GM12864 (cell line): ENCODE results near the gene EGFL8.

ENCODE experiments used
- DNase-seq: peaks from one replicate; pipeline ENCODE4 v3.0.0-alpha.2; 2011; ENCODE audit warnings: low read depth
- H3K4me3 ChIP-seq: 2 replicates; pipeline ENCODE4 v1.5.1; 2011; ENCODE audit warnings: mild to moderate bottlenecking, low read depth, low read length, control low read depth
- TF ChIP-seq, protein P1 (sequence below): IDR thresholded peaks from 2 replicates; pipeline ENCODE4 v1.5.1; 2011; ENCODE audit warnings: low read depth, mild to moderate bottlenecking, moderate library complexity, low read length, control low read depth, inconsistent platforms; ENCODE audit errors: missing control alignments

Gene EGFL8

GRCh38 chr6:32168350-32168749 lies 4.0 kb downstream of the EGFL8 start:
- TF ChIP-seq, protein P1, sequence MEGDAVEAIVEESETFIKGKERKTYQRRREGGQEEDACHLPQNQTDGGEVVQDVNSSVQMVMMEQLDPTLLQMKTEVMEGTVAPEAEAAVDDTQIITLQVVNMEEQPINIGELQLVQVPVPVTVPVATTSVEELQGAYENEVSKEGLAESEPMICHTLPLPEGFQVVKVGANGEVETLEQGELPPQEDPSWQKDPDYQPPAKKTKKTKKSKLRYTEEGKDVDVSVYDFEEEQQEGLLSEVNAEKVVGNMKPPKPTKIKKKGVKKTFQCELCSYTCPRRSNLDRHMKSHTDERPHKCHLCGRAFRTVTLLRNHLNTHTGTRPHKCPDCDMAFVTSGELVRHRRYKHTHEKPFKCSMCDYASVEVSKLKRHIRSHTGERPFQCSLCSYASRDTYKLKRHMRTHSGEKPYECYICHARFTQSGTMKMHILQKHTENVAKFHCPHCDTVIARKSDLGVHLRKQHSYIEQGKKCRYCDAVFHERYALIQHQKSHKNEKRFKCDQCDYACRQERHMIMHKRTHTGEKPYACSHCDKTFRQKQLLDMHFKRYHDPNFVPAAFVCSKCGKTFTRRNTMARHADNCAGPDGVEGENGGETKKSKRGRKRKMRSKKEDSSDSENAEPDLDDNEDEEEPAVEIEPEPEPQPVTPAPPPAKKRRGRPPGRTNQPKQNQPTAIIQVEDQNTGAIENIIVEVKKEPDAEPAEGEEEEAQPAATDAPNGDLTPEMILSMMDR: no peak
- no peak overlapping the region for H3K4me3 ChIP-seq
- DNase-seq: no peak

GRCh38 chr6:32168807-32169591 lies 4.6 kb downstream of the EGFL8 start:
- DNase-seq: no peak
- no peak overlapping the region for H3K4me3 ChIP-seq
- TF ChIP-seq, protein P1: no peak

GRCh38 chr6:32170294-32170693 lies 5.9 kb downstream of the EGFL8 start:
- no peak for DNase-seq
- TF ChIP-seq, protein P1: no peak
- H3K4me3 ChIP-seq: no peak overlapping the region

GRCh38 chr6:32171234-32171633 lies 6.8 kb downstream of the EGFL8 start:
- DNase-seq: no peak
- no peak overlapping the region for H3K4me3 ChIP-seq
- TF ChIP-seq, protein P1: no peak

- no peak for DNase-seq
- no peak overlapping the region for H3K4me3 ChIP-seq
- TF ChIP-seq, protein P1: no peak
These were observed 8.8 kb downstream of the EGFL8 start for GRCh38 chr6:32173051-32173727.

DNA sequence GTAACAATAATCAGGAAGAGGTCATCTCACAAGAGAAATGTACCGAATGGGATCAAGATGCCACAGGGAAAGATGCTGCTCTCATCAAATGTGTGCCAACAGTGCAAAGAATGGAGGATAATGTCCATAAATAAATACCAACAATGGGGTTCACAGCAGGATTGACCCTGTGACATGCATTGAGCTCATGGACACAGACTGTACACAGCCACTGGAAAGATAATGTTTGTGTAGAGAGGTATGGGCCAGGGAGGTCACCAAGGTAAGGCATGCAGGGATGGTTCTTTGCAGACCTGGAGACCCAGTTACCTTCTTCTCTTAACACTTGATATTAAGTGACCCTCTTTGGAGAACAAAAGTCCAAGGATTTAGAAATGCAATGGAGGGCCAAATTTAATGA lies 10.0 kb downstream of the EGFL8 start:
- H3K4me3 ChIP-seq: no peak overlapping the region
- no peak for DNase-seq
- TF ChIP-seq, protein P1: no peak

- TF ChIP-seq, protein P1: no peak
- DNase-seq: no peak
- H3K4me3 ChIP-seq: peak overlapping the region; percentile 65
These were observed 10.9 kb downstream of the EGFL8 start for GRCh38 chr6:32175322-32175710.
